Vagina (tissue), 2 donors: ENCODE data around the gene TMEM39B.

Experiments
- POLR2A ChIP-seq, 2 donors: fragments of 450-650 bp; IDR thresholded peaks; one replicate each; pipeline ENCODE4 v1.6.1; 2017; ENCODE audit warnings: antibody characterized with exemption in 2 of 2, mild to moderate bottlenecking in 2 of 2, moderate library complexity in 2 of 2
- POLR2AphosphoS5 ChIP-seq, 2 donors: sonication (generic); formaldehyde crosslinking; IDR thresholded peaks; one replicate each; pipeline ENCODE4 v1.9.0; 2017; ENCODE audit warnings: antibody characterized with exemption in 2 of 2, mild to moderate bottlenecking in 2 of 2, low read depth in 1 of 2; ENCODE audit not compliant: insufficient read depth in 1 of 2
- TF ChIP-seq, protein P1 (sequence below), 3 experiments: fragments of 450-650 bp in 2 of 3; fragments of 200-600 bp in 1 of 3; sonication (generic) in 1 of 3; IDR thresholded peaks; one replicate each; pipeline ENCODE4 v1.5.1; 2017 to 2019; ENCODE audit warnings: antibody characterized with exemption in 3 of 3, mild to moderate bottlenecking in 2 of 3, moderate library complexity in 2 of 3

- TF ChIP-seq, protein P1, sequence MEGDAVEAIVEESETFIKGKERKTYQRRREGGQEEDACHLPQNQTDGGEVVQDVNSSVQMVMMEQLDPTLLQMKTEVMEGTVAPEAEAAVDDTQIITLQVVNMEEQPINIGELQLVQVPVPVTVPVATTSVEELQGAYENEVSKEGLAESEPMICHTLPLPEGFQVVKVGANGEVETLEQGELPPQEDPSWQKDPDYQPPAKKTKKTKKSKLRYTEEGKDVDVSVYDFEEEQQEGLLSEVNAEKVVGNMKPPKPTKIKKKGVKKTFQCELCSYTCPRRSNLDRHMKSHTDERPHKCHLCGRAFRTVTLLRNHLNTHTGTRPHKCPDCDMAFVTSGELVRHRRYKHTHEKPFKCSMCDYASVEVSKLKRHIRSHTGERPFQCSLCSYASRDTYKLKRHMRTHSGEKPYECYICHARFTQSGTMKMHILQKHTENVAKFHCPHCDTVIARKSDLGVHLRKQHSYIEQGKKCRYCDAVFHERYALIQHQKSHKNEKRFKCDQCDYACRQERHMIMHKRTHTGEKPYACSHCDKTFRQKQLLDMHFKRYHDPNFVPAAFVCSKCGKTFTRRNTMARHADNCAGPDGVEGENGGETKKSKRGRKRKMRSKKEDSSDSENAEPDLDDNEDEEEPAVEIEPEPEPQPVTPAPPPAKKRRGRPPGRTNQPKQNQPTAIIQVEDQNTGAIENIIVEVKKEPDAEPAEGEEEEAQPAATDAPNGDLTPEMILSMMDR (IDR thresholded peaks at IDR 0.05), result no peak
- TF ChIP-seq POLR2AphosphoS5 (IDR thresholded peaks at IDR 0.05; ENCODE audit: insufficient read depth in 1 of 2, low read depth in 1 of 2), result no peak
- TF ChIP-seq POLR2A (IDR thresholded peaks at IDR 0.05), result no peak
These were observed 31.4 kb downstream of the TMEM39B start for GRCh38 chr1:32104127-32104526.
